Fibroblast of skin of right biceps (primary cell): Measurements from ENCODE around the gene KAT2B.

Source experiments
- DNase-seq: peaks from one replicate; pipeline ENCODE4 v3.0.0-alpha.2; 2013

The KAT2B gene

GRCh38 chr3:20101041-20101440 is 60.8 kb downstream of the KAT2B start:
- DNase-seq, result no peak

GRCh38 chr3:20103731-20104130 is 63.5 kb downstream of the KAT2B start:
- DNase-seq, result no peak

- no peak for DNase-seq
Observed at GRCh38 chr3:20104167-20104661, 64.0 kb downstream of the KAT2B start.

GRCh38 chr3:20105513-20106280 is 65.5 kb downstream of the KAT2B start:
- peak; percentile 2 for DNase-seq

GRCh38 chr3:20107722-20108121 is 67.5 kb downstream of the KAT2B start:
- no peak for DNase-seq

GRCh38 chr3:20108869-20109268 is 68.6 kb downstream of the KAT2B start:
- no peak for DNase-seq

GRCh38 chr3:20110826-20111225 is 70.6 kb downstream of the KAT2B start:
- no peak for DNase-seq

- no peak for DNase-seq
Observed at GRCh38 chr3:20111836-20112235, 71.6 kb downstream of the KAT2B start.

- no peak for DNase-seq
Observed at GRCh38 chr3:20121088-20121487, 80.8 kb downstream of the KAT2B start.

- peak; percentile 34 for DNase-seq
Observed at GRCh38 chr3:20123131-20123652, 82.9 kb downstream of the KAT2B start.

GRCh38 chr3:20125289-20125688 is 85.0 kb downstream of the KAT2B start:
- DNase-seq, result no peak

- DNase-seq, result no peak
Observed at GRCh38 chr3:20125897-20126296, 85.7 kb downstream of the KAT2B start.

GRCh38 chr3:20128358-20128757 is 88.1 kb downstream of the KAT2B start:
- no peak for DNase-seq

- DNase-seq, result no peak
Observed at GRCh38 chr3:20130106-20130505, 89.9 kb downstream of the KAT2B start.

- DNase-seq, result no peak
Observed at GRCh38 chr3:20136231-20136630, 96.0 kb downstream of the KAT2B start.

GRCh38 chr3:20137647-20138046 is 97.4 kb downstream of the KAT2B start:
- DNase-seq, result no peak

GRCh38 chr3:20140881-20141280 is 100.6 kb downstream of the KAT2B start:
- no peak for DNase-seq

- DNase-seq, result no peak
Observed at GRCh38 chr3:20141316-20141715, 101.1 kb downstream of the KAT2B start.

- peak; percentile 11 for DNase-seq
Observed at GRCh38 chr3:20141851-20142250, 101.6 kb downstream of the KAT2B start.

- DNase-seq, result no peak
Observed at GRCh38 chr3:20142517-20142916, 102.3 kb downstream of the KAT2B start.

- no peak for DNase-seq
Observed at GRCh38 chr3:20143519-20143918, 103.3 kb downstream of the KAT2B start.

GRCh38 chr3:20145874-20146273 is 105.6 kb downstream of the KAT2B start:
- no peak for DNase-seq

- DNase-seq, result no peak
Observed at GRCh38 chr3:20146301-20146700, 106.1 kb downstream of the KAT2B start.

GRCh38 chr3:20147361-20147760 is 107.1 kb downstream of the KAT2B start:
- no peak for DNase-seq

- no peak for DNase-seq
Observed at GRCh38 chr3:20148466-20148865, 108.2 kb downstream of the KAT2B start.
